GM12891 (cell line): ENCODE results near the gene PSMD5.

Experiments used
- DNase-seq: peaks from one replicate; pipeline ENCODE4 v3.0.0; 2011; ENCODE audit warnings: low spot score; ENCODE audit not compliant: insufficient read length
- FAIRE-seq: peaks from 2 replicates; lab custom pipeline; 2011; peaks lifted over from hg19 to GRCh38; lab: Jason Lieb, UNC
- PAX5 ChIP-seq: IDR thresholded peaks from 2 replicates; pipeline ENCODE4 v1.6.1; 2011; ENCODE audit warnings: low read length, moderate library complexity, mild to moderate bottlenecking; ENCODE audit not compliant: insufficient read depth, severe bottlenecking
- POLR2A ChIP-seq: IDR thresholded peaks from 2 replicates; pipeline ENCODE4 v1.6.1; 2011; ENCODE audit warnings: low read depth, low read length, control low read depth
- POLR2AphosphoS5 ChIP-seq: IDR thresholded peaks from 2 replicates; pipeline ENCODE4 v1.6.1; 2011; ENCODE audit warnings: low read depth, low read length, control low read depth
- POU2F2 ChIP-seq: IDR thresholded peaks from 2 replicates; pipeline ENCODE4 v1.6.1; 2011; ENCODE audit warnings: low read depth, mild to moderate bottlenecking, control low read depth, low read length, moderate library complexity
- SPI1 ChIP-seq: IDR thresholded peaks from 2 replicates; pipeline ENCODE4 v1.6.1; 2011; ENCODE audit warnings: low read depth, low read length, control low read depth
- TAF1 ChIP-seq: IDR thresholded peaks from 2 replicates; pipeline ENCODE4 v1.6.1; 2011; ENCODE audit warnings: low read depth, low read length, control low read depth

The PSMD5 gene

DNA sequence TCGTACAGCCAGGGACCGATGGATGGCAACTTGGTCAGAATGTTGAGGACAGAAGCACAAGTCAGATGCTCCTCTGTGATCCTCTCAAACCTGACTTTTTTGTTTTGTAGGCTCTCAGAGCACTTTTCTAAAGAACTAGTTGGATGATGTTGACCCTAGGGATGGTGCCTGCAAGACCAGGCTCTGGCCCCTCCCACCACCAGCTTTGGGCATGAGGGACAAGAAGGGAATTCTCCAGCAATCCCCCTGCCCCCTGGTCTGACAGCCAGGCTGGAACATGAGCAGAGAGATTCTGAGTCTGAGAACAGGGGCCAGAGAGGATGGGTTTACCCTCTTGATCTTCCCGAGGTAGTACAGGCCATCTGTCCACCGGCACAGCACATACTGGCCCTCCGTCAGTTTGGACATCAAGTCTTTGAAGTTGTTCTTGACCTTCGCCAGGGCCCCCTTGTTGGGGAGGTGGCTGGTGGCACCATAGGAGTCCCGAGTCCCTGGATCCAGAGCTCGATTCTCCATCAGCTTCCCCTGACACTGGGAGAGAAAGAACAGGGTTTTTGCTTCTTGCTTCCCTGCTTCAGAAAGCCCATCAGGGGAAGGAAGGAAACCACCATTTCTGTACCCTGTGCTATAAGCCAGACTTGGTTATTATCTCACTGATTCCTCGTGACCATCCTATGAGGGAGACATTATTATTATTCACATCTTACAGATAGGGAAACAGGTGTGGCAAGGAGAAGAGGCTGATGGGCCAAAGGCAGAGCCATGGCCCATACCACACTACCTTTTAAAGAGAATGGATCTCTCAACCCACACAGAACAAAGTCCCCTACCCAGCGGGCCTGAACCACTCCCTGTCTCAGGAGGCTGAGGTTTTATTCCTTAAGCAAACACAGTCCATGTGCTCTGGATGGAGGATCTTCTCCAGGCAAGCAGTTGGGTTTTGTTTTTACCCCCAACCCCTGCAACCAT lies 31.8 kb upstream of the PSMD5 start:
- no peak for TF ChIP-seq POLR2AphosphoS5
- DNase-seq (no peak), FAIRE-seq (no peak)

DNA sequence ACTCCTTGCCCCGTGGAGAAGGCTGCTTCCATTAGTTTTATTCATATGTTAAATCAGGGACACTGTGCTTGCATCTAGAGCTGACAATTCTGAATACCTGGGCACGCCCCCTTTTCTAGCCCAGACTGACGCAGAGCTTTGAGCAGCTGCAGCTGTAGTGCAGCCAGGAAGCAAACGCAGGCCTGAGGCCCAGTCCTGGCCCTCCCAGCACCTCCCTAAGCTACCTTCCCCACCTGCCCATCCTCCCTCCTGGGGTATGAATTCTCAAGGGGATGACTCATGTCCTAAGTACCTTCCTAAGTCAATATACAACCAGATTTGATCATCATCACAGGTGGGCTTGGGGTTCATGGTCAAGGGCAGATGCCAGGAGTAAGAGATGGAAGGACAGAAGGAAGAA lies 30.8 kb upstream of the PSMD5 start:
- DNase-seq: no peak
- FAIRE-seq: no peak
- no peak for TF ChIP-seq POLR2A
- TF ChIP-seq POU2F2: no peak
- no peak for TF ChIP-seq PAX5
- TF ChIP-seq SPI1: no peak
- no peak for TF ChIP-seq TAF1
- TF ChIP-seq POLR2AphosphoS5: no peak

DNA sequence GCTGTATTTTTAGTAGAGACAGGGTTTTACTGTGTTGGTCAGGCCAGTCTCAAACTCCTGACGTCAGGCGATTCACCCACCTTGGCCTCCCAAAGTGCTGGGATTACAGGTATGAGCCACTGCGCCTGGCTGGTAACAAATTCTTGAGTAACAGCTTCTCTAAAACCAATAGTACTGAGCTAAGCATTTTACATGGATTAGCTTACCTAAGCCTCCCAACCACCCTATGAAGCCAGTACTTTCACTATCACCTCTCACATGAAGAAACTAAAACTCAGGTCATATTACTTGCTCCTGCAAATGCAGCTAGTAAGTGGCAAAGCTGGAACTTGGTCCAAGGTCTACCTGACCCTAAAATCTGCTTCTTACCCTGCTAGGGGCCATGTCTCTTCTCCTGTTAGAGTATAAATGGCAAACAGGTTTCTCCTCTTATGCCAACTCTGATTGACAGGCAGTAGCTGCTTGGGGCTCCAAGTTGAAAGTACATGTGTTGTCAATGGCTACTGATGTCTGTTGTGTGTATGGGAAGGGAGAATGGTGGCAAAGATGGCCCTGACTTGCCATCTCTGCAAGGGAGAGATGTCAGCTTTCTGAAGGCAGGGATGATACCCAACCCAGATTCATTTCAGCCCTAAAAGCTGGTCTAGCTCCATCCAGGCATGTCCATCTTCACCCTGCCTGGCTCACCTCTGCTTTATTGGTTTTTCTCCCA lies 30.2 kb upstream of the PSMD5 start:
- TF ChIP-seq POLR2A: no peak
- no peak for TF ChIP-seq POU2F2
- no peak for TF ChIP-seq POLR2AphosphoS5
- TF ChIP-seq SPI1: no peak
- no peak for TF ChIP-seq TAF1
- TF ChIP-seq PAX5: no peak
- DNase-seq (no peak), FAIRE-seq (no peak)

DNA sequence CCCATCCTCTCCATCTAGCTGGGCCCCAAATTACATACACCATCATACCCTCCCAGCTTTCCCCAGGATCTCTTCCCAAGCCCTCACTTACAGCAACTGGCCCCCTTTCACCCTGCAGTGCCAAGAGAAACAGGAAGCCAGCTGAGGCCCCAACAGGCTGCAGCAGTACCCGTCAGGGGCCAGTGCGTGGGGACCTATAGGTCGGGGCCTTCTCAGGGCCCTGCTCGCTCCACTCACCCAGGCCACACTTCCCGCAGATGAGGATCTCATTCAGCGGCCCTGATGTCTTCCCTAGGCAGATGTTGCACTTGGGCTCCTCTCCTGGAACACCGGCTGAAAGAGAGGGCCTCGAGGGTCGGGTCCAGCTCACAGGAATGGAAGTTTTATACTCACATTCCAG lies 27.5 kb upstream of the PSMD5 start:
- TF ChIP-seq SPI1 (no peak), POLR2A (no peak), POLR2AphosphoS5 (no peak), TAF1 (no peak), POU2F2 (no peak), PAX5 (no peak)
- no peak for FAIRE-seq
- no peak for DNase-seq

DNA sequence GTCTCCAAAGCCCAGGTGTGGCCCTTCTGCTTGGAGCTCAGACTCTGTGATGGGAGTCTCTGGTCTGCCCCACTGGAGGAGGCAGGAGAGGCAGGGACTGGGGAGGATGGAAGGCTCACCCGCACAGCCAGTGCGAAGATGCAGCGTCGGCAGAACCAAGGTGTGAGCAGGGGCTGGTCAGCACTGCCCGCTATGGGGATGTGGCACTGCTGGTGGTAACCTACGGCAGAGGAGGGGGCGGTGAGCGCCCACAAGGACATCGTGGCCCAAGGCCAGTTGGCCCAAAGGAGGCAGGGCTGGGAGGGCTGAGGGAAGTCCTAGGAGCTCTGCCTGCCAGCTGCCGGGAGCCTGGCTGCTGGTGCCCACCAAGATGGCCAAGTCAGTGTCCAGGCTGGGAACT lies 27.0 kb upstream of the PSMD5 start:
- no peak for TF ChIP-seq POLR2A
- TF ChIP-seq POLR2AphosphoS5: 0 out of 2 replicates have a peak, but pooled peaks have one; percentile 6
- FAIRE-seq (no peak), DNase-seq (no peak)

DNA sequence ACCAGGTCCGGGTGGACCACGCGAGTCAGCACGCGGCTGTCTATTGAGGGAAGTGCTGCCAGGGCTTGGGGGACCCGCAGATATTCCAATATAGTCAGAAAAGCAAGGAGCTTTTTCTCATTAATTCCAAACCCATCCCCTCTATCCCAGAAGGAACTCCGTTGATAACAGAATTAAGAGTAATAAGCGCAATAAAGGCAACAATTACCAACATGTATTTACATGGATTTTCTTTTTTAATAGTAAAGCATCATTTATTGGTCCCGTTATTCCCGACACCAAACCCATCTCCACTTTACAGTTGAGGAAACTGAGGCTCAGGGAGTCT lies 26.6 kb upstream of the PSMD5 start:
- TF ChIP-seq PAX5 (no peak), SPI1 (no peak), TAF1 (no peak), POLR2A (no peak), POLR2AphosphoS5 (no peak), POU2F2 (no peak)
- no peak for DNase-seq
- no peak for FAIRE-seq

DNA sequence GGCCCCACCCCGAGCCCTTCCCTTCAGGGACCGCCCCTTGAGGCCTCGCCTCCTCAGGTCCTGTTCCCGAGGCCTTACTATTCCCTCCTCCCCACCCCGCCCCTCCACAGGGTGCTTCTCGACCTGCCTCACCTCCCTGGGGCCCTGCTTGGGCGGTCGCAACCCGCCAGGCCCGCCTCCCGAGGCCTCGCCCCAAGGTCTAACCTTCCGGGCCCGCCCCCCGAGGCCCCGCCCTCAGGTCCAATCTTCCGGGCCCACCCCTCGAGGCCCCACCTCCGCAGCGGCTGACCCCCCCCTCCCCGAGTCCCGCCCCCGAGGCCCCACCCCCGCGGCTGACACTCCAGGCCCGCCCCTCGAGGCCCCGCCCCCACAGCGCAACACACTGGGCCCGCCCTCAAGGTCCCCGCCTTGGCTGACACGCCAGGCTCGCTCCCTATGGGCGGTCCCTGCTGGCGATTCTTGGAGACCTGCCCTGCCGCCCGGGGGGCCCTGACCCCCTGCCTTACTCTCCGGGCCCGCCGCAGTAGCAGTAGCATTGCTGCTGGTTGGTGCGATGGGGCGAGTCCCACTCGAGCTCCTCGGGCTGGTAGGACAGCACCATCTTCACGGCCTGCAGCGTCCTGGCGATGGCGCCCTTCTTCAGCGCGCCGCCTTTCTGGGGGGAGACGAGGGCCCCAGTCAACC lies 26.1 kb upstream of the PSMD5 start:
- DNase-seq (peak; percentile 91), FAIRE-seq (no peak)
- TF ChIP-seq POLR2A (no peak), POU2F2 (no peak), POLR2AphosphoS5 (no peak), PAX5 (no peak), SPI1 (no peak), TAF1 (no peak)

DNA sequence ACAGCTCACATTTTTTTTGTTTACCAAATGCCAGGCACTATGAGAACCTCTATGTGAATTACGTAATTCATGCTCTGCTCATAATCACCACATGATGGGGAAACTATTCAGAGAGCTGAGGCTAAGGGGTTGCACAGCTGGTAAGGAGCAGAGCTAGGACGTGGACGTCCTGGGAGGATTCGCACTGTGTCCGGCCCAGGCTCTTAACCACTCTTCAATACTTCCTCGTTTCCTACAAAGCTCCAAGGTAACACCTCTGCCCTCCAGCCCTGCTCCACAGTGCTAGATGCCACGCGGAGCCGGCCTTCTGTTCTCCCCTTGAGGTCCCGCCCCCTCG lies 25.6 kb upstream of the PSMD5 start:
- TF ChIP-seq PAX5: no peak
- TF ChIP-seq POLR2AphosphoS5: peak; percentile 48; the same call in 1 of the 2 replicates
- DNase-seq: no peak
- no peak for FAIRE-seq

DNA sequence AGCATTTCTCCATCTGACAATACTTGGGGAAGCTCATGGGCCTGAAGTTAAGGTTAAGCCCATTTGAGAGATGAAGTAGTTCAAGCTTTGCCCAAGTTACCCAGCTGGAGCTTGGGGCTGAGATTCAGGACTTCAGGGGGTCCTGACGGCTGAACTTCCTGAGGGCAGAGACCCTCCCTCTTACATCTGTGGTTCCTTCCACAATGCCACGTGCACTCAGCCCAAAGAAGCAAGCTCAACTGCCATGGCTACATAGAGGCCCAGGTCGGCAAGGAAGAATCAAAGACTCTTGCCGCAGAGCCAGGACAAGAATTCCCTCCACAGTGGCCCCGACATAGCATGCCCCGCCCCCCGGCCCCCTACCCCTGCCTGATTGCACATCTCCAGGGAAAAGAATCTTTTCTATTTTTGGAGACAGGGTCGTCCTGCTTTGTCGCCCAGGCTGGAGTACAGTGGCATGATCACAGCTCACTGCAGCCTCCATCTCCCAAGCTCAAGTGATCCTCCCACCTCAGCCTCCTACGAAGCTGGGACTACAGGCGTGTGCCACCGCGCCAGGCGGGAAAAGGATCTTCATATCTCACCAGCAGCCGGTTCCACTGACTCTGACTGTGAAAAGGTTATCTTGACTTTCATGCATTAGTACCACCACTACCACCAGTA lies 25.1 kb upstream of the PSMD5 start:
- TF ChIP-seq POLR2A (no peak), TAF1 (no peak)
- FAIRE-seq: no peak
- no peak for DNase-seq

DNA sequence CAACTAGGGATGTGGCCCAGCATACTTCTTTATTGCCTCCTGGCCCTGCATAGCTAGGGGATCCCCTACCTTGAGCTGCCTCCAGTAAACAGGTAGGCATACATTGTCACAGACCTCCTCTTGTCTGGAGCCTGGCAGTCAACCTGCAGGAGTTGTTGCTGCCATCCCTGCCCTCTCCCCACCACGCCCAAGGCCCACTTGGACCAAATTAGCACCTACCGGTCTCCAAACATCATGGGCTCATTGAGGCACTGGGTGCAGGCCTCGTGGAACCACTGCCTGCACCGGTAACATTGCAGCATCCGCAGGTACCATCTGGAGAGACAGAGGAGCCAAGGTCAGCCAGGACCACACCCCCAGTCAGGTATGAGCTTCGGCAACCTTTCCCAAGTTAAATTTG lies 23.9 kb upstream of the PSMD5 start:
- FAIRE-seq: no peak
- no peak for DNase-seq
- TF ChIP-seq POLR2A: no peak
- no peak for TF ChIP-seq POU2F2
- TF ChIP-seq SPI1: no peak
- no peak for TF ChIP-seq TAF1
- no peak for TF ChIP-seq PAX5
- no peak for TF ChIP-seq POLR2AphosphoS5
